Heart left ventricle (tissue), 13 donors: ENCODE data around the gene ARPP21.

Experiments used
- CTCF ChIP-seq, 12 donors: fragments of 200-600 bp; sonication (generic) in 4 of 12; IDR thresholded peaks; one replicate each; pipeline versions ENCODE4 v1.5.0 to v1.8.0; 2018 to 2022; ENCODE audit warnings: antibody characterized with exemption in 12 of 12, mild to moderate bottlenecking in 5 of 12
- POLR2A ChIP-seq, 2 donors: fragments of 450-650 bp; IDR thresholded peaks; one replicate each; pipeline ENCODE4 v1.6.1; 2017; ENCODE audit warnings: antibody characterized with exemption in 2 of 2, mild to moderate bottlenecking in 2 of 2, moderate library complexity in 2 of 2
- donor health status: ischemic (EF 13 %, LVEDD 7.1; RV severe dilation, severe dysfunction).
- donor health status: DM: no; HTN: yes; CAD: no.
- donor health status: DM: no; HTN: no; CAD: no.
- donor health status: ischemic (EF 25% LVEDD 6.9; RV normal size, moderate dysfunction).
- donor health status: ischemic (EF 25% LVEDD 5.7; RV mildly dilated, moderate dysfunction).
- donor health status: ischemic (EF 35%, LVEDD 5.7; RV mildly dilated, moderate dysfunction).
- donor health status: nonischemic (EF 11% LVEDD 7.7; RV severe dilation, severe dysfunction).
- donor health status: DM: yes; HTN: yes; CAD: no.
- donor health status: PGD.
- donor health status: ischemic (EF 29% LVEDD 5.4; RV normal size, mild dysfunction).
- donor health status: nonischemic (EF 23%, LVEDD 6.1; RV moderate dilation, normal function).

GRCh38 chr3:35592589-35593295, 46.6 kb upstream of the ARPP21 start:
- TF ChIP-seq POLR2A (IDR thresholded peaks at IDR 0.05), result no peak
- no peak for TF ChIP-seq CTCF (IDR thresholded peaks at IDR 0.05)
